HL-60 (cell line): ENCODE results near the gene TMEM80.

Experiments used
- CTCF ChIP-seq: IDR thresholded peaks from one replicate; pipeline ENCODE4 v1.5.1; 2011; ENCODE audit warnings: low read length, control low read depth, inconsistent platforms; ENCODE audit not compliant: insufficient read depth
- GABPA ChIP-seq: IDR thresholded peaks from 2 replicates; pipeline ENCODE4 v1.6.1; 2012; ENCODE audit warnings: low read depth
- POLR2AphosphoS5 ChIP-seq: IDR thresholded peaks from 2 replicates; pipeline ENCODE4 v1.6.1; 2012; ENCODE audit warnings: low read depth

GRCh38 chr11:725624-726202, 30.1 kb downstream of the TMEM80 start:
- no peak for TF ChIP-seq CTCF
- TF ChIP-seq POLR2AphosphoS5, result no peak
- TF ChIP-seq GABPA, result no peak
